Measurements from ENCODE around the gene PCGF6.

PCGF6 gene

GRCh38 chr10:103256613-103257012 is 94.3 kb downstream of the PCGF6 start:
- TF ChIP-seq REST (IDR thresholded peaks at IDR 0.05; ENCODE audit: low read depth) (no peak), EGR1 (IDR thresholded peaks at IDR 0.05) (no peak), ZBTB7A (IDR thresholded peaks at IDR 0.05; ENCODE audit: low read depth) (no peak), EP300 (IDR thresholded peaks at IDR 0.05; ENCODE audit: borderline replicate concordance) (no peak), MAX (IDR thresholded peaks at IDR 0.05) (no peak), RAD21 (IDR thresholded peaks at IDR 0.05; ENCODE audit: low read depth) (no peak), FOXM1 (IDR thresholded peaks at IDR 0.05; ENCODE audit: borderline replicate concordance, low read depth) (no peak), YY1 (IDR thresholded peaks at IDR 0.05; ENCODE audit: low read depth) (no peak), CREB1 (IDR thresholded peaks at IDR 0.05; ENCODE audit: low read depth) (no peak), TAF1 (IDR thresholded peaks at IDR 0.05; ENCODE audit: low read depth) (no peak)

DNA sequence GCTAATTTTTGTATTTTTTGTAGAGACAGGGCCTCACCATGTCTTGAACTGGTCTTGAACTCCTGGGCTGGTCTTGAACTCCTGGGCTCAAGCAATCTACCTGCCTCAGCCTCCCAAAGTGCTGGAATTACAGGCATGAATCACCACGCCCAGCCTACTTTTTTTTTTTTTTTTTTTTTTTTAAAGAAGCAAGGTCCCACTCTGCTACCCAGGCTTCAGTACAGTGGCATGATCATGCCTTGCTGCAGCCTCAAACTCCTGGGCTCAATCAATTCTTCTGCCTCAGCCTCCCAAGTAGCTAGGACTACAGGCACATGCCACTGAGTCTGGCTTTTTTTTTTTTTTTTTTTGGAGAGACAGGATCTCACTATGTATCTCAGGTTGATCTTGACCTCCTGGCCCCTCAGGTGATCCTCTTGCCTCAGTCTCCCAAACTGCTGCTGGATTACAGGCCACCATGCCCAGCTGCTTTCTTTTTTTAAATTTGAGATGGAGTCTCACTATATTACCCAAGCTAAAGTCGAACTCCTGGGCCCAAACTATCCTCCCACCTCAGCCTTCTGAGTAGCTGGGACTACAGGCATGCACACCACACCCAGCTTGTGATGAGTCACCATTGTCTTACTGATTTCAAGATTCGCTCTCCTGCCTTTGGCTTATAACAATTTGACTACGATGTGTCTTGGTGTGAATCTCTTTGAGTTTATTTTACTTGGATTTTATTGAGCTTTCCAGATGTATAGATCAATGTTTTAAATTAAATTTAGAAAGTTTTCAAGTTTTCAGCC is 96.2 kb downstream of the PCGF6 start:
- TF ChIP-seq EGR1 (IDR thresholded peaks at IDR 0.05) (no peak), MAX (IDR thresholded peaks at IDR 0.05) (no peak), RAD21 (IDR thresholded peaks at IDR 0.05; ENCODE audit: low read depth) (no peak), NFIC (IDR thresholded peaks at IDR 0.05) (no peak), REST (IDR thresholded peaks at IDR 0.05; ENCODE audit: low read depth) (no peak)

DNA sequence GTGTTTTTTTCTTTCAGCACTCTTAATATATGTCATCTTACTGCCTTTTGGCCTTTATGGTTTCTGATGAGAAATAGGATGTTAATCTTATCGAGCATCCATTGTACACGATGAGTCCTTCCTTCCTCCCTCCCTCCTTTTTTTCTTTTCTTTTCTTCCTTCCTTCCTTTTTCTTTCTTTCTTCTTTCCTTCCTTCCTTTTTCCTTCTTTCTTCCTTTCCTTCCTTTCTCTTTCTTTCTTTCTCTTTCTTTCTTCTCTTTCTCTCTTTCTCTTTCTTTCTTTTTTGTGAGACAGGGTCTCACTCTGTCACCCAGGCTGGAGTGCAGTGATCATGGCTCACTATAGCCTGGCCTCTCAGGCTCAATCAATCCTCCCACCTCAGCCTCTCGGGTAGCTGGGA is 96.8 kb downstream of the PCGF6 start:
- TF ChIP-seq EP300 (IDR thresholded peaks at IDR 0.05; ENCODE audit: borderline replicate concordance) = no peak
- TF ChIP-seq TAF1 (IDR thresholded peaks at IDR 0.05; ENCODE audit: low read depth) = no peak
- TF ChIP-seq FOXM1 (IDR thresholded peaks at IDR 0.05; ENCODE audit: borderline replicate concordance, low read depth) = no peak
- TF ChIP-seq NFIC (IDR thresholded peaks at IDR 0.05) = no peak
- no peak for TF ChIP-seq MAX (IDR thresholded peaks at IDR 0.05)
- no peak for TF ChIP-seq CREB1 (IDR thresholded peaks at IDR 0.05; ENCODE audit: low read depth)
- TF ChIP-seq EGR1 (IDR thresholded peaks at IDR 0.05) = no peak
- no peak for TF ChIP-seq CEBPB (IDR thresholded peaks at IDR 0.05)
- TF ChIP-seq RAD21 (IDR thresholded peaks at IDR 0.05; ENCODE audit: low read depth) = no peak

All from Ishikawa (cell line).